ENCODE data around the gene H19.

- no peak for TF ChIP-seq CTCF (IDR thresholded peaks at IDR 0.05; ENCODE audit: low read length)
- no peak for TF ChIP-seq EZH2 (IDR thresholded peaks at IDR 0.05; ENCODE audit: borderline replicate concordance, low read length)
These were observed 30.1 kb upstream of the H19 start for GRCh38 chr11:2027708-2028107.

Data from OCI-LY1 (cell line).